ENCODE results near the gene PACC1.

DNA sequence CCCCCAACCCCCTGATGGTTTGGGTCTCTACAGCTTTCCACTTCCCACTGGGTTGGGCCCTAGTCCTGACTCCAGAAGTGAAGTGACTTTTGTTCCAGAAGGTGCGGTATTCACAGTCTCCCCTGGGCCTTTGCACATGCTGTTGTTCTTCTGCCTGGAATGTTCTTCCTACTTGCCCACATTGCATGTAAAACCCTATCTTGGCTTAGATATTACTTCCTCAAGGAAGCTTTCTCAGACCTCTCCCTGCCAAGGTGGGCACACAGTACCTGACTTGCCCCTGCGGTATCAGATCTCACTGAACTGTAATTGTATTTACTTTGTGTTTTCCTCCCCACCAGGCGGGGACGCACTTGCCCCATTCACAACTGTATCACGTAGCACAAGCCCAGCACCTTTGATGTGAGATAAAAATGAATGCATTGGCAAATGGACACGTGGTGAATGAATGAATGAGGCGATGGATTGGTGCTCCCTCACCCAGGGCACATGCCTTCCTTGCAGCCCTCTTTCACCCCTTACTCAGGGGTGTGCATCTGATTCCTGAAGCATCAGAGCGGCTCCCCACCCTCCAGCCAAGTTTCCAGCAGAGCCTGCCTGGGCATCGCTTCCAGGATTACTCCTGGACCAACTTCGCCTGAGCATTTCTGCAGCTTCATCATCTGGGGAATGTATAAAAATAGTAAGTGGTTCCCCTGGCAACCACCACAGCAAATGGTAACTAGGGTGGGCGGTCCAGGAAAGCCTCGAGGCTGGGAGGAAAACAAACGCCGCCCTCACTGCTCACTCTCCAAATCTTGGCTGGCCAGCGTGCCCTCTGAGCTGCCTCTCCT, 37.9 kb upstream of the PACC1 start:
- TF ChIP-seq, protein P1, sequence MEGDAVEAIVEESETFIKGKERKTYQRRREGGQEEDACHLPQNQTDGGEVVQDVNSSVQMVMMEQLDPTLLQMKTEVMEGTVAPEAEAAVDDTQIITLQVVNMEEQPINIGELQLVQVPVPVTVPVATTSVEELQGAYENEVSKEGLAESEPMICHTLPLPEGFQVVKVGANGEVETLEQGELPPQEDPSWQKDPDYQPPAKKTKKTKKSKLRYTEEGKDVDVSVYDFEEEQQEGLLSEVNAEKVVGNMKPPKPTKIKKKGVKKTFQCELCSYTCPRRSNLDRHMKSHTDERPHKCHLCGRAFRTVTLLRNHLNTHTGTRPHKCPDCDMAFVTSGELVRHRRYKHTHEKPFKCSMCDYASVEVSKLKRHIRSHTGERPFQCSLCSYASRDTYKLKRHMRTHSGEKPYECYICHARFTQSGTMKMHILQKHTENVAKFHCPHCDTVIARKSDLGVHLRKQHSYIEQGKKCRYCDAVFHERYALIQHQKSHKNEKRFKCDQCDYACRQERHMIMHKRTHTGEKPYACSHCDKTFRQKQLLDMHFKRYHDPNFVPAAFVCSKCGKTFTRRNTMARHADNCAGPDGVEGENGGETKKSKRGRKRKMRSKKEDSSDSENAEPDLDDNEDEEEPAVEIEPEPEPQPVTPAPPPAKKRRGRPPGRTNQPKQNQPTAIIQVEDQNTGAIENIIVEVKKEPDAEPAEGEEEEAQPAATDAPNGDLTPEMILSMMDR (IDR thresholded peaks at IDR 0.05): no peak
- TF ChIP-seq POLR2A (IDR thresholded peaks at IDR 0.05): no peak
